Pulmonary artery endothelial cell (primary cell): Measurements from ENCODE around the gene KDM1A. TPM values are rescaled to one million over a fixed set of nuclear protein-coding genes. Genes with fewer than 3 reads are reported as not detected.

ENCODE experiments used
- total RNA-seq: library from RNA; depleted of rRNA; stranded (reverse); fragments of >200 nt; gene quantifications from 2 replicates; pipeline ENCODE4 v1.2.3, GENCODE V29; 2014

Gene KDM1A
- total RNA-seq, 1 donor from 2014 or later: 155 TPM

Other genes starting within 250 kb of the KDM1A start
- not detected in 2 replicates for gene LACTBL1, start 46.6 kb upstream of the KDM1A start, total RNA-seq
- not detected in 2 replicates for gene TEX46, start 3.6 kb upstream of the KDM1A start, total RNA-seq
- gene LUZP1, start 149.4 kb downstream of the KDM1A start, total RNA-seq: 54.3 and 69.6 TPM in 2 replicates
- gene HTR1D, start 198.0 kb downstream of the KDM1A start, total RNA-seq: 0.26 and 0.42 TPM in 2 replicates